Adipose tissue (tissue), 3 donors: ENCODE measurements around the gene LRATD1. TPM values are rescaled to one million over a fixed set of nuclear protein-coding genes. Genes with fewer than 3 reads are reported as not detected.
"Not testable (repeated sequence)": the region's sequence is repeated elsewhere in the genome, so short reads cannot be mapped to it uniquely, and the experiment has no call there.

ENCODE experiments used
- H3K27ac ChIP-seq: one replicate; pipeline ENCODE4 v1.5.1; 2013; ENCODE audit warnings: low read depth, low read length
- WGBS, 3 donors: extraction: QIAGEN DNeasy Blood & Tissue Kit; methylation state at CpG; one replicate each; pipeline ENCODE4 v1.1.7; 2013; 5-methylcytosine and 5-hydroxymethylcytosine counted together
- polyA plus RNA-seq, 3 donors: library from polyadenylated mRNA; stranded (reverse); fragments of 200-250 nt; gene quantifications; one replicate each; pipeline ENCODE4 v1.2.3, GENCODE V29; 2013
- donor health status: healthy with polysubstance abuse.
- donor health status: Bipolar disorder and iron deficiency.
- donor health status: healthy.

Gene LRATD1
- 1 to 10 TPM in 1 of 3 donors, under 1 TPM in 2; 0.54 to 3.5 (median 0.79) TPM for polyA plus RNA-seq

DNA sequence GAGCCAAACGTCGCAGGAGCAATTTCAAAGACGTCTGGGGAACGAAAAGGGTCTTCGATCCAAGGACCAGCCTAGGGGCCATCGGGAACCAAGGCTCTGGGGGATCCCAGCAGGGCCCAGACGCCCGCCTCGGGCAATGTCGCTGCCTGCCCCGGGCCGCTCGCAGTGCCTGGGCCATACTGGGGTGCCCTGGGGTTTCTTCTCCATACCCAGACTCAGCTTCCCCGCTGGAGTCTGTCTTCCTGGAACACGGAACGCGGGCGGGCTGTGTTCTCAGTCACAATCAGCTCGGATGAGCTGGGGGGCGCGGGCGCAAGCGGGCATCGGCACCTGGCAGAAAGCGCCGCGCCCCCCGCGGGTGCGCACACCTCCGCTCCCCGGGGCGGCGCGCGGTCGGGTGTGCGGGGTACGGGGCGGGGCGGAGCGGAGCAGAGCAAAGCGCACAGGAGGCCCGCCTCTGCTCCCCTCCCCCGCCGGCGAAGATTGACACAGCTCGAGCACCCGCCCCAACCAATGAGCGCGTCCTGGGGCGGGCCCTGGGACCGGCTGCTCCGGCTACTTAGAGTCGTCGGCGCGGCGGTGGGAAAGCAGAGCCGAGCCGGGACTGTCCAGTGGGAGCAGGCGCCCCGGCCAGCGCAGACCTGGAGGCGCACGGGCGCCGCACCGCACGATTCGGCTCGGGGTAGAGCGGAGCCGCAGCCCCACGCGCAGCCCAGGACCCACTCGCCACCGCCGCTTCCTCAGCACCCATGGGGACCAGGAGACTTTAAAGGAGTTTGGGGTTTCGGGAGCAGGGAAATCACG, at the start of gene LRATD1:
Gene LRATD1 (plus strand): TSS at position 585 of the 804 bp plus-strand sequence. CDS start 1,263 bp downstream, outside the sequence.
- WGBS, 3 donors, result 2 to 3% (median 2%) methylated on average over 60 to 81 of the region's 81 CpGs
- H3K27ac ChIP-seq, result no peak within 1 kb of the TSS

GRCh38 chr2:14583059-14583458, 49.5 kb upstream of the LRATD1 start:
- no peak overlapping the region for H3K27ac ChIP-seq
- WGBS, 3 donors, result 46 to 91% (median 88%) methylated on average over 2 of the region's 2 CpGs

- H3K27ac ChIP-seq, result no peak overlapping the region
- 52 to 59% (median 55%) methylated on average over 4 of the region's 4 CpGs for WGBS, 3 donors
These were observed 48.7 kb upstream of the LRATD1 start for GRCh38 chr2:14583802-14584201.

DNA sequence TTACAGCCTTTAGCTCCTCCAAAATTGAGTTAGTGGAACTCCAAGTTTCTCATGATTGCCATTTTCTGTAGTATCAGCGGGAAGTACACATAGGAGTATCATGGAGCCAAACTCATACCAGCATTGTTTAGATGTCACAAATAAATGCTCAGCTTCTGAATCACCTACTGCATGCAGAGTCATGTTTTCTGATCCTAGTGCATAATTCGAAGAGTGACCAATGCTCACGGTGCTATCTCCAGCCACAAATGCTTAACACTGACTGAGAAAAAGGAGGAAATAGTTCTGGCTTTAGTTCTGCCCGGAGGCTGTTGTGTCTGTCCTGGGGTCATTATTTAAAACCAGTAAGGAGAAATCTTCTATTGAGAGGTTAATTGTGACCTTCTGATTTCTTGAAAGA, 45.4 kb upstream of the LRATD1 start:
- no peak overlapping the region for H3K27ac ChIP-seq
- WGBS, 3 donors, result 84 to 88% (median 86%) methylated on average over 4 of the region's 4 CpGs

DNA sequence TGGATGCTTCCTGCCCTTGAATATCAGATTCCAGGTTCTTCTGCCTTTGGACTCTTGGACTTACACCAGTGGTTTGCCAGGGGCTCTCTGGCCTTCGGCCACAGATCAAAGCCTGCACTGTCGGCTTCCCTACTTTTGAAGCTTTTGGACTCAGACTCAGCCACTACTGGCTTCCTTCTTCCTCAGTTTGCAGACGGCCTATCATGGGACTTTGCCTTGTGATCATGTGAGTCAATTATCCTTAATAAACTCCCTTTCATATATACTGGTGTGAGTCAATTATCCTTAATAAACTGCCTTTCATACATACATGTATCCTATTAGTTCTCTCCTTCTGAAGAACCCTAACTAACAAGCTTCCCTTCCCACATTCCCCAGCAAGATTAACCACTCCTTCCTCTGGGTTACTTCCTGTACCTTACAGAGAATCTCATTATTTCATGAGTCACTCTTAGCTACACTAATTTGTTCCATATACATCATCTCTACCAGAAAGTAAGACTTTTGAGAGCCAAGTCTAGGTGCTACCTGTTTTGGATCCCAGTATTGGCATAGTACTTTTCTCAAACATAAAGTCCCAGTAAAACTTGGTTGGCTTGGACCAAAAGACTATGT, 31.3 kb upstream of the LRATD1 start:
- no peak overlapping the region for H3K27ac ChIP-seq
- WGBS, 3 donors, result 88 to 95% (median 90%) methylated on average over 3 of the region's 3 CpGs

GRCh38 chr2:14602309-14602708, 30.2 kb upstream of the LRATD1 start:
- 46 to 61% (median 56%) methylated on average over 1 of the region's 1 CpG for WGBS, 3 donors
- no peak overlapping the region for H3K27ac ChIP-seq

DNA sequence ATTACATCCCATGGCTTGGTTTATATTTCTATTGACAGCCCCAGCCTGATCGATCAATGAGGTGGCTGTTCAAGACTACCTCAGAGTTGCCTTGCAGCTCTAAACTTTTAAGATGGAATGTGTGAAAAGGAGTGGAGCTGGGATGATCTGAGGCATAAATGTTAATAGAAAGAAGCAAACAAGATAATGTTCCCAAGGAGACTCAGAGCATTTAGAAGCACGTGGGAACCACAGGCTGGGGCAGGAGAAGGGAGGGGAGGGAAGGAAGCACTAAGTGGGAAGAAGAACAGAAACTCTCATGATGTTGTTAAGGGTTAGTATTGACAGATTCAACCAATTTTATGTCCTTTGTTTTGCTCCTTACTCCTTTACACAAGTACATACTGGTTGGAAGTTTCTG, 28.8 kb upstream of the LRATD1 start:
- H3K27ac ChIP-seq, result no peak overlapping the region
- 39 to 55% (median 49%) methylated on average over 2 of the region's 2 CpGs for WGBS, 3 donors

- no peak overlapping the region for H3K27ac ChIP-seq
- WGBS, 3 donors, result 73 to 91% (median 78%) methylated on average over 2 of the region's 2 CpGs
These were observed 24.3 kb upstream of the LRATD1 start for GRCh38 chr2:14608245-14608644.

DNA sequence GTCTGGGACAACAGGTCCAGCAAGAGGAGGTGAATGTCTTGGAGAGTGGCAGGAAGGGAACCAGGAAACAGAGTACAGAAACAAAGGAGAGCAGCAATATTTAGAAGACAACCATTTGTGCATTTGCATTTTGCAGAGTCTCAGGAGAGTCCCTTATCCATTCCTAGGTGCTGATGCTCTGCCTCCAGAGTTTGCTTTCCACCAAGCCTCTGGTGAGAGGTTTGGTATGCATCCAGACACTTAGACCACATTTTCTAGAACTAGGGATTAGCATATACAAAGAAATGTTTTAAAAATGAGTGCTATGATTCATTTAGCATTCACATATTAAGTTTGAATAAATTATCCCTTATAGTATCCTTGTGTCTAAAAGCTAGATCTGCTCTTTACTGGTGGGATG, 18.5 kb upstream of the LRATD1 start:
- no peak overlapping the region for H3K27ac ChIP-seq

DNA sequence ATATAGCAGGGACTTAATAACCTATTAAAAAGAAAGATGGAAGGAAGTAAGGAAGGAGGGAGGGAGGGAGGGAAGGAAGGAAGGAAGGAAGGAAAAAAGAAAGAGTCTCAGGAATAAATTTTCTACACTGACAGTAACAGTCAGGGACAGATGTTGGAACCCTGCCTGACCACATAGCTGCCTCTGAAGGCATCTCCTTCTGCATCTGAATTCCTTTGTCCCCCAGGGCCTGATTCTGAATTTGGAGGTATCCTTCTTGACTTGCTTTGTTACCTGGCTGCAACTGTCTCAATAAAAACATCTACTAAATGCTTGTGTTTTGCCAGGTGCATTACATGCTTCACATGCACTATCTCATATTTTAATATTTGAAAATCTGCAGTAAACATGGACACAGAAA, 17.4 kb upstream of the LRATD1 start:
- no peak overlapping the region for H3K27ac ChIP-seq

DNA sequence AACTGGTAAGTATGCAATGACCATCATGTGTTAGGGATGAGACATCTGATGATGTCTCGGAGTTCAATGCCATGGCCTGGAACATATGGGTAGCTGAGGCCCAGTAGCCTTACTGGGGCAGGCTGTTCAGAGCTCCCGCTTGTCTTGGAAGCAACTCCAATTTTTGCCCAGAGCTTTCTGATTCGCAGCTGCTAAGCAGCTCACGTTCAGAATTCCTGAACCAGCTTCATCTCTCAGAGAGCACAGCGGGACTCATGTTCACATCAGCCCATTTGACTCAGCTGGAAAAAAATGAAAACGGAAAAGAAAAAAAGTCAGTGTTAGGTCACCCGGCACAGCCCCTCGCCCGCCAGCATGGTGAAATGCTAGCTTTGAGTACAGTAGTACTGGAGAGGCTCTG, 16.8 kb upstream of the LRATD1 start:
- H3K27ac ChIP-seq, result no peak overlapping the region

DNA sequence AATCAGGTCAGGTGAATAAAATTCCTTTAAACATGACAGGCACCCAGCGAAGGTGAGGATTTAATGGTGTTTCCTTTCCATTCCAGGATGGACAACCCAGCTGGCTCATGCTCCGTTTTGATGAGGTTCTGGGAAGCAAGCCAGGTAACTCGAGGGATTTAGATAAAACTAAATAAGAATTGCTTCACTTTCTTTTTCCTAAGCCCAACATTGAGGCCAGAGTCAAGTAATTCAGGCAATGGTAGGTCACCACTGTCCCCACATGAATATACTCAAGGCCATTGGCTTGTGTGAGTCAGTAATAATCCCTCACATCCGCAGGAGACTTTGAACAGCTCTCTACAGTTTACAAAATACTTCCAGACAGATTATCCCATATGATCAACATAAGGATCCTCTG, 16.2 kb upstream of the LRATD1 start:
- WGBS, 3 donors, result 47 to 52% (median 47%) methylated on average over 4 of the region's 4 CpGs
- H3K27ac ChIP-seq, result no peak overlapping the region

More for the DNA sequence above, 16.8 kb upstream of the LRATD1 start:
- WGBS, 3 donors, result 71 to 92% (median 91%) methylated on average over 9 of the region's 9 CpGs

DNA sequence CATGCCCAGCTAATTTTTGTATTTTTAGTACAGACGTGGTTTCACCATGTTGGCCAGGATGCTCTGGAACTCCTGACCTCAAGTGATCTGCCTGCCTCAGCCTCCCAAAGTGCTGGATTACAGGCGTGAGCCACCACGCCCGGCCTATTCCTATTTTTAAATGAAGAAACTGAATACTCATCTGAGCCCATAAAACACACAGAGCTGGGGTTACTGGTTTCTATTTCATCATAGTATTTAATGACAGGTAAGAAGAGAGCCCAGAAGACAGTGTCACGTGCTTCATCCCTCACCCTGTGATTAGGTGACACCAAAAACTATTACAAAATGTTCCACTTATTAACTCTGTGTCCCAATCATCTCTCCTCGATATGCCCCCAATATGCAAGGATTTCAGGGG, 15.6 kb upstream of the LRATD1 start:
- WGBS, 3 donors, result 87 to 93% (median 88%) methylated on average over 6 of the region's 6 CpGs
- no peak overlapping the region for H3K27ac ChIP-seq

DNA sequence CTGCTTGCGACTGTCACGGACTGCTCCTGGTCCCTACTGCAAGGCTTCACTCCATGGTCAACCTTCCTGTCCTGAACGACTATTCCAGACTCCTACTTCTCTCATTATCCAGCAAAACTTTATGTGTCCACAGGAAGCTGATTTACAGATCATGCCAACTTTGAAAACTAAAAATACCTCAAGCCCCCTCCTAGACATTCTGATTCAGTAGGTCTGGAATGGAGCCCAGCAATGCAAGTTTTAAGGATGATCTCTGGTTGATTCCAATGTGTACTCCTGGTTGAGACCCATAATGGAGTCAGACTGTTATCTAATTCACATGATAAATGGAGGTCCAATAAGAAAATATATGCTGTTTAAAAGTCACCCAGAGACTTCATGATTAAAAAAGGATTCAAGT, 13.1 kb upstream of the LRATD1 start:
- H3K27ac ChIP-seq, result no peak overlapping the region
- WGBS, 3 donors, result 68 to 69% (median 68%) methylated on average over 3 of the region's 3 CpGs

DNA sequence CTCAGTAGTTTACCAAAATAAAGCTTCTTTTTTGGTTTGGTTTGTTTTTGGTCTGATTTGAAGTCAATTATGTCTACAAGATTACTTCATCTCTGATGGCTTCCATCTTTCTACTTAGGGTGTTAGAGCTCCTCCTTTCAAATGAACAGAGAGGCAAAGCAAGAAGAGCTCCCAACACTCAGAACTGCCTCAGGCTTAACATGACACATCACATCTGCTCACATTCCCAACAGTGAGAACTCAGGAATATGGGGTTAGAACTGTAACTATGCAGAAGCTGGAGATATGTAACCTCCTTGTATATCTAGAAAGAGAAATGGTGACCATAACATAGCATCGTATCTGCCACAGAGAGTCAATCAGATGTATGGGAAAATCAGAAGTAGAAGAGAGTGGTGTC, 11.4 kb upstream of the LRATD1 start:
- WGBS, 3 donors, result 49 to 90% (median 85%) methylated on average over 1 of the region's 1 CpG

GRCh38 chr2:14621906-14622549, 10.5 kb upstream of the LRATD1 start:
- 83 to 94% (median 86%) methylated on average over 6 of the region's 6 CpGs for WGBS, 3 donors
- no peak overlapping the region for H3K27ac ChIP-seq

More for the DNA sequence above, 11.4 kb upstream of the LRATD1 start:
- no peak overlapping the region for H3K27ac ChIP-seq

DNA sequence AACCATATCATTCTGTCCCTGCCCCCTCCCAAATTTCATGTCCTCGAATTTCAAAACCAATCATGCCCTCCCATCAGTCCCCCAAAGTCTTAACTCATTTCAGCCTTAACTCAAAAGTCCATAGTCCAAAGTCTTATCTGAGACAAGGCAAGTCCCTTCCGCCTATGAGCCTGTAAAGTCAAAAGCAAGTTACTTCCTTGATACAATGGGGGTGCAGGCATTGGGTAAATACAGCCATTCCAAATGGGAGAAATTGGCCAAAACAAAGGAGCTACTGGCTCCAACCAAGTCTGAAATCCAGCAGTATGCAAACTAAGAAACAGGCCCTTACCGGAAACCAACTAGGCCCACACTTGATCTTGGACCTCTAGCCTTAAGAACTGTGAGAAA, 10.0 kb upstream of the LRATD1 start:
- 81 to 90% (median 82%) methylated on average over 3 of the region's 3 CpGs for WGBS, 3 donors
- not testable (repeated sequence) for H3K27ac ChIP-seq

DNA sequence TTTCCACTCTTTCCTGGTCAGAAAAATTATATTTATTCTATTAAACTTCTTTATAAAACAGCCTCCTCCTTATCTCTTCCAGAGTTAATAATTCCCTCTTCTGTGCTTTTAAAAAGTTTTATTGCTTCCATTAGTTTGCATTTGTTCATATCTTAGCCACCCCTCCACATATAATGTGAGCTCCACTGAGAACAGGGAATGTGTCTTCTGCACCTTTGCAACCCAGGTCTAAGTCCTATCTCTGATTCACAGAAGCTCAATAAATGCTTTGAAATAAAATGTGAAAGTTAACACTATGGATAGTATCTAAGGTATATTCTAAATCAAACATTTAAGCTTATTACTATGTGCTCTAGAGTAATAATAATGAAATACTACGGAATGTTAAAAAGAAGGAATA, 9.3 kb upstream of the LRATD1 start:
- WGBS, 3 donors, result 85 to 97% (median 91%) methylated on average over 1 of the region's 1 CpG
- H3K27ac ChIP-seq, result no peak overlapping the region

DNA sequence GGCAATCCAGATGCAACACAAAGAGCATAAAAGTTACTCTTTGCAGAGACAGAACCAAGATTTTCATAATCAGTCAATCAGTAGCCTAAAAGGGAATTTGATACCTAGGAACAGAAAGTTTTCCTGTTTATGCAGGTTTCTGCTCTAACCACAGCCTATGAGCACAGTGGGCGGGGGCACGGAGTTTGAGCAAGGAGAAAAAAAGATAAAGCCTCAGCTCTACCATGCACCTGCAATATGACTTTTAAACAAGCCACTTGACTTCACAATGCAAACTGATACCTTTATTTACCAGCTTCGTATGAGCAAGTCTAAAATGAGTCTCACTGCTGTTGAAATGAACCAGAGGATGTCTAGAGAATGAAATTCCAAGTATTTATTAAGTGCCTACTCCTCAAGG, 5.6 kb upstream of the LRATD1 start:
- H3K27ac ChIP-seq, result no peak overlapping the region
- WGBS, 3 donors, result 18 to 60% (median 52%) methylated on average over 3 of the region's 3 CpGs

DNA sequence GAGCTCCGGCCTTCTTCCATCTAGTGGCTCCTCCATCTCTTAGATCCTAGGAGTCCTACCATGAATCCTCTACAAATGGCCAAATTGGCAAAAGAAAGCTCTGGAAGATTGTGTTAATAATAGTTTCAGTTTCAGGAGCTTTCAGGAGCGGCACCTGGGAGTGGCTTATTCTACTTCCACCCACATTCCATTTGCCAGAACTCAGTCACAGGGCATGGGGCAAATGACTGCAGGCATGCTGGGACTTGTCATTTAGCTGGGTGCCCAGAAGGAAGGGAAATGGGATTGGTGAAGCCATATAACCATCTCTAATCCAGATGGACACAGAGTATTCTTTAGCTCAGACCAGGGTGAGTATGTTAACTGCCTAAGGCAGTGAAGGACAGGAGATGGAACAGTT, 3.6 kb upstream of the LRATD1 start:
- no peak overlapping the region for H3K27ac ChIP-seq
- 65 to 80% (median 78%) methylated on average over 2 of the region's 2 CpGs for WGBS, 3 donors
